ENCODE measurements around the gene UXS1.

UXS1 gene

GRCh38 chr2:106189325-106189724 is 4.8 kb downstream of the UXS1 start:
- no peak for DNase-seq (ENCODE audit: low read depth)

- DNase-seq (ENCODE audit: low read depth) = no peak
Measured at GRCh38 chr2:106187273-106187891, 6.7 kb downstream of the UXS1 start.

GRCh38 chr2:106185475-106186184 is 8.5 kb downstream of the UXS1 start:
- DNase-seq (ENCODE audit: low read depth) = no peak

GRCh38 chr2:106184857-106185256 is 9.2 kb downstream of the UXS1 start:
- no peak for DNase-seq (ENCODE audit: low read depth)

GRCh38 chr2:106184394-106184793 is 9.7 kb downstream of the UXS1 start:
- DNase-seq (ENCODE audit: low read depth) = no peak

GRCh38 chr2:106183101-106183696 is 10.9 kb downstream of the UXS1 start:
- DNase-seq (ENCODE audit: low read depth) = no peak

GRCh38 chr2:106181064-106181463 is 13.0 kb downstream of the UXS1 start:
- no peak for DNase-seq (ENCODE audit: low read depth)

- DNase-seq (ENCODE audit: low read depth) = no peak
Measured at GRCh38 chr2:106180602-106181001, 13.5 kb downstream of the UXS1 start.

GRCh38 chr2:106178716-106179115 is 15.4 kb downstream of the UXS1 start:
- DNase-seq (ENCODE audit: low read depth) = no peak

GRCh38 chr2:106177581-106177980 is 16.5 kb downstream of the UXS1 start:
- no peak for DNase-seq (ENCODE audit: low read depth)

- no peak for DNase-seq (ENCODE audit: low read depth)
Measured at GRCh38 chr2:106176446-106177099, 17.5 kb downstream of the UXS1 start.

- DNase-seq (ENCODE audit: low read depth) = no peak
Measured at GRCh38 chr2:106175086-106175850, 18.8 kb downstream of the UXS1 start.

- DNase-seq (ENCODE audit: low read depth) = no peak
Measured at GRCh38 chr2:106174056-106174455, 20.0 kb downstream of the UXS1 start.

GRCh38 chr2:106172649-106173048 is 21.5 kb downstream of the UXS1 start:
- no peak for DNase-seq (ENCODE audit: low read depth)

GRCh38 chr2:106168657-106169056 is 25.4 kb downstream of the UXS1 start:
- DNase-seq (ENCODE audit: low read depth) = no peak

- no peak for DNase-seq (ENCODE audit: low read depth)
Measured at GRCh38 chr2:106167067-106167466, 27.0 kb downstream of the UXS1 start.

- no peak for DNase-seq (ENCODE audit: low read depth)
Measured at GRCh38 chr2:106165561-106165960, 28.5 kb downstream of the UXS1 start.

- DNase-seq (ENCODE audit: low read depth) = no peak
Measured at GRCh38 chr2:106165029-106165428, 29.1 kb downstream of the UXS1 start.

GRCh38 chr2:106163948-106164545 is 30.1 kb downstream of the UXS1 start:
- no peak for DNase-seq (ENCODE audit: low read depth)

- no peak for DNase-seq (ENCODE audit: low read depth)
Measured at GRCh38 chr2:106161938-106162820, 31.9 kb downstream of the UXS1 start.

- DNase-seq (ENCODE audit: low read depth) = no peak
Measured at GRCh38 chr2:106161341-106161740, 32.8 kb downstream of the UXS1 start.

Measured in HS-27A (cell line).